Measurements from ENCODE around the gene MSI2.

GRCh38 chr17:57628421-57628820 lies 372.1 kb downstream of the MSI2 start:
- no peak for TF ChIP-seq ISL1 (CRISPR knock-in tag; IDR thresholded peaks at IDR 0.05)
- no peak for TF ChIP-seq RARB (CRISPR knock-in tag; IDR thresholded peaks at IDR 0.05)
- no peak for TF ChIP-seq SNAI2 (CRISPR knock-in tag; IDR thresholded peaks at IDR 0.05)
